Central memory CD8-positive, alpha-beta T cell (primary cell): ENCODE results near the gene EXD2.
"Not testable (repeated sequence)": the region's sequence is repeated elsewhere in the genome, so short reads cannot be mapped to it uniquely, and the experiment has no call there.

Source experiments
- ATAC-seq: fragments of 150-1000 bp; cut with Tn5 transposase; replicated peaks from 2 replicates; pipeline ENCODE4 v1.10.0; 2022; ENCODE audit warnings: mild to moderate bottlenecking, moderate FRiP score, moderate number of reproducible peaks; ENCODE audit not compliant: poor library complexity, severe bottlenecking; ENCODE audit errors: extremely low read depth
- DNase-seq, 2 donors: peaks; one replicate each; pipeline ENCODE4 v3.0.0; 2021; ENCODE audit warnings: low spot score in 2 of 2
- H3K27ac Mint-ChIP-seq: one replicate; pipeline ENCODE4 v1.8.0; 2022; ENCODE audit warnings: low read depth, mild to moderate bottlenecking, moderate library complexity, mixed read lengths
- H3K27me3 Mint-ChIP-seq: one replicate; pipeline ENCODE4 v1.8.0; 2022; ENCODE audit warnings: mixed read lengths
- H3K36me3 Mint-ChIP-seq: one replicate; pipeline ENCODE4 v1.8.0; 2022; ENCODE audit warnings: mild to moderate bottlenecking, moderate library complexity, mixed read lengths; ENCODE audit not compliant: insufficient read depth
- H3K4me1 Mint-ChIP-seq: one replicate; pipeline ENCODE4 v1.8.0; 2022; ENCODE audit warnings: mixed read lengths
- H3K4me3 Mint-ChIP-seq: one replicate; pipeline ENCODE4 v1.8.0; 2022; ENCODE audit warnings: mild to moderate bottlenecking, moderate library complexity, mixed read lengths
- H3K9me3 Mint-ChIP-seq: one replicate; pipeline ENCODE4 v1.8.0; 2022; ENCODE audit warnings: mixed read lengths

The EXD2 gene

GRCh38 chr14:69214393-69214792, 23.1 kb downstream of the EXD2 start:
- ATAC-seq (no peak), DNase-seq (no peak)
- H3K4me1 Mint-ChIP-seq = peaks cover 10% of the 10 kb centered on the region
- H3K27me3 Mint-ChIP-seq = no peaks in the 10 kb centered on the region
- H3K4me3 Mint-ChIP-seq = no peak overlapping the region
- peaks cover 16% of the 10 kb centered on the region for H3K36me3 Mint-ChIP-seq
- H3K27ac Mint-ChIP-seq = no peak overlapping the region
- no peaks in the 10 kb centered on the region for H3K9me3 Mint-ChIP-seq

- not testable (repeated sequence) for H3K27ac Mint-ChIP-seq, H3K9me3 Mint-ChIP-seq, H3K4me3 Mint-ChIP-seq, H3K27me3 Mint-ChIP-seq, DNase-seq, ATAC-seq
- peaks cover 10% of the 10 kb centered on the region for H3K4me1 Mint-ChIP-seq
- H3K36me3 Mint-ChIP-seq = peaks cover 11% of the 10 kb centered on the region
These were observed 26.4 kb downstream of the EXD2 start for GRCh38 chr14:69217663-69218062.

GRCh38 chr14:69224946-69225345, 33.6 kb downstream of the EXD2 start:
- ATAC-seq = no peak
- no peak overlapping the region for H3K27ac Mint-ChIP-seq

GRCh38 chr14:69226178-69226577, 34.9 kb downstream of the EXD2 start:
- no peaks in the 10 kb centered on the region for H3K4me1 Mint-ChIP-seq
- peaks cover 11% of the 10 kb centered on the region for H3K36me3 Mint-ChIP-seq
- DNase-seq = no peak
- no peak for ATAC-seq
- H3K9me3 Mint-ChIP-seq = no peaks in the 10 kb centered on the region
- H3K4me3 Mint-ChIP-seq = no peak overlapping the region
- no peak overlapping the region for H3K27ac Mint-ChIP-seq
- H3K27me3 Mint-ChIP-seq = no peaks in the 10 kb centered on the region

More at GRCh38 chr14:69224946-69225345, 33.6 kb downstream of the EXD2 start:
- H3K4me1 Mint-ChIP-seq = no peaks in the 10 kb centered on the region
- H3K4me3 Mint-ChIP-seq = no peak overlapping the region
- H3K9me3 Mint-ChIP-seq = no peaks in the 10 kb centered on the region
- peaks cover 8% of the 10 kb centered on the region for H3K36me3 Mint-ChIP-seq
- DNase-seq = no peak
- no peaks in the 10 kb centered on the region for H3K27me3 Mint-ChIP-seq

GRCh38 chr14:69226736-69227135, 35.4 kb downstream of the EXD2 start:
- no peaks in the 10 kb centered on the region for H3K4me1 Mint-ChIP-seq
- no peak for ATAC-seq

GRCh38 chr14:69231486-69231885, 40.2 kb downstream of the EXD2 start:
- Mint-ChIP-seq H3K9me3 (no peaks in the 10 kb centered on the region), H3K27ac (no peak overlapping the region), H3K36me3 (peaks cover 28% of the 10 kb centered on the region), H3K4me3 (no peak overlapping the region), H3K4me1 (no peaks in the 10 kb centered on the region), H3K27me3 (no peaks in the 10 kb centered on the region)
- no peak for DNase-seq
- ATAC-seq = no peak

More at GRCh38 chr14:69226736-69227135, 35.4 kb downstream of the EXD2 start:
- H3K27ac Mint-ChIP-seq = no peak overlapping the region
- H3K4me3 Mint-ChIP-seq = no peak overlapping the region
- H3K9me3 Mint-ChIP-seq = no peaks in the 10 kb centered on the region
- no peak for DNase-seq
- H3K27me3 Mint-ChIP-seq = no peaks in the 10 kb centered on the region
- H3K36me3 Mint-ChIP-seq = peaks cover 15% of the 10 kb centered on the region

GRCh38 chr14:69232388-69232787, 41.1 kb downstream of the EXD2 start:
- Mint-ChIP-seq H3K27ac (no peak overlapping the region), H3K27me3 (no peaks in the 10 kb centered on the region), H3K4me3 (no peak overlapping the region), H3K9me3 (no peaks in the 10 kb centered on the region), H3K36me3 (peaks cover 28% of the 10 kb centered on the region), H3K4me1 (no peaks in the 10 kb centered on the region)
- DNase-seq = no peak
- no peak for ATAC-seq

- no peaks in the 10 kb centered on the region for H3K9me3 Mint-ChIP-seq
- H3K4me3 Mint-ChIP-seq = no peak overlapping the region
- no peak overlapping the region for H3K27ac Mint-ChIP-seq
- no peaks in the 10 kb centered on the region for H3K4me1 Mint-ChIP-seq
- H3K36me3 Mint-ChIP-seq = peaks cover 37% of the 10 kb centered on the region
- no peaks in the 10 kb centered on the region for H3K27me3 Mint-ChIP-seq
- DNase-seq (no peak), ATAC-seq (no peak)
These were observed 42.8 kb downstream of the EXD2 start for GRCh38 chr14:69234106-69234505.

- no peak for DNase-seq
- Mint-ChIP-seq H3K36me3 (peaks cover 40% of the 10 kb centered on the region), H3K27ac (no peak overlapping the region), H3K9me3 (no peaks in the 10 kb centered on the region), H3K4me1 (no peaks in the 10 kb centered on the region), H3K4me3 (no peak overlapping the region), H3K27me3 (no peaks in the 10 kb centered on the region)
- ATAC-seq = no peak
These were observed 44.4 kb downstream of the EXD2 start for GRCh38 chr14:69235708-69236107.

GRCh38 chr14:69237142-69237541, 45.8 kb downstream of the EXD2 start:
- Mint-ChIP-seq H3K9me3 (no peaks in the 10 kb centered on the region), H3K27me3 (no peaks in the 10 kb centered on the region), H3K4me1 (no peaks in the 10 kb centered on the region), H3K27ac (no peak overlapping the region), H3K4me3 (no peak overlapping the region), H3K36me3 (peaks cover 34% of the 10 kb centered on the region)
- DNase-seq (no peak), ATAC-seq (no peak)

GRCh38 chr14:69237584-69237983, 46.3 kb downstream of the EXD2 start:
- Mint-ChIP-seq H3K36me3 (peaks cover 32% of the 10 kb centered on the region), H3K27me3 (no peaks in the 10 kb centered on the region), H3K9me3 (no peaks in the 10 kb centered on the region), H3K4me1 (no peaks in the 10 kb centered on the region), H3K4me3 (no peak overlapping the region), H3K27ac (no peak overlapping the region)
- DNase-seq (no peak), ATAC-seq (no peak)

- H3K4me3 Mint-ChIP-seq = no peak overlapping the region
- no peak for ATAC-seq
- H3K9me3 Mint-ChIP-seq = no peaks in the 10 kb centered on the region
- H3K27ac Mint-ChIP-seq = no peak overlapping the region
- H3K27me3 Mint-ChIP-seq = no peaks in the 10 kb centered on the region
- H3K4me1 Mint-ChIP-seq = no peaks in the 10 kb centered on the region
- H3K36me3 Mint-ChIP-seq = peaks cover 27% of the 10 kb centered on the region
- no peak for DNase-seq
These were observed 47.6 kb downstream of the EXD2 start for GRCh38 chr14:69238883-69239282.

GRCh38 chr14:69240527-69241173, 49.4 kb downstream of the EXD2 start:
- Mint-ChIP-seq H3K36me3 (peaks cover 24% of the 10 kb centered on the region), H3K9me3 (no peaks in the 10 kb centered on the region), H3K27ac (no peak overlapping the region), H3K4me3 (no peak overlapping the region), H3K27me3 (no peaks in the 10 kb centered on the region), H3K4me1 (no peaks in the 10 kb centered on the region)
- no peak for ATAC-seq
- DNase-seq = no peak
